RPMI7951 (cell line): ENCODE data around the gene SEMA5B. TPM values are rescaled to one million over a fixed set of nuclear protein-coding genes. Genes with fewer than 3 reads are reported as not detected.
A peak's percentile ranks its signal among the peaks of the same experiment; 100 is the strongest.

Source experiments
- DNase-seq: peaks from one replicate; pipeline ENCODE4 v3.0.0-alpha.2; 2012; ENCODE audit warnings: low read depth
- total RNA-seq: library from RNA; depleted of rRNA; stranded (reverse); fragments of >200 nt; shearing (Covaris generic); gene quantifications from 2 replicates; pipeline ENCODE4 v1.2.3, GENCODE V29; 2014

Gene SEMA5B
- total RNA-seq, 1 experiment from 2014 or later, result not detected

GRCh38 chr3:122944671-122945161 is 82.8 kb downstream of the SEMA5B start:
- no peak for DNase-seq

GRCh38 chr3:122943828-122944190 is 83.8 kb downstream of the SEMA5B start:
- no peak for DNase-seq

DNA sequence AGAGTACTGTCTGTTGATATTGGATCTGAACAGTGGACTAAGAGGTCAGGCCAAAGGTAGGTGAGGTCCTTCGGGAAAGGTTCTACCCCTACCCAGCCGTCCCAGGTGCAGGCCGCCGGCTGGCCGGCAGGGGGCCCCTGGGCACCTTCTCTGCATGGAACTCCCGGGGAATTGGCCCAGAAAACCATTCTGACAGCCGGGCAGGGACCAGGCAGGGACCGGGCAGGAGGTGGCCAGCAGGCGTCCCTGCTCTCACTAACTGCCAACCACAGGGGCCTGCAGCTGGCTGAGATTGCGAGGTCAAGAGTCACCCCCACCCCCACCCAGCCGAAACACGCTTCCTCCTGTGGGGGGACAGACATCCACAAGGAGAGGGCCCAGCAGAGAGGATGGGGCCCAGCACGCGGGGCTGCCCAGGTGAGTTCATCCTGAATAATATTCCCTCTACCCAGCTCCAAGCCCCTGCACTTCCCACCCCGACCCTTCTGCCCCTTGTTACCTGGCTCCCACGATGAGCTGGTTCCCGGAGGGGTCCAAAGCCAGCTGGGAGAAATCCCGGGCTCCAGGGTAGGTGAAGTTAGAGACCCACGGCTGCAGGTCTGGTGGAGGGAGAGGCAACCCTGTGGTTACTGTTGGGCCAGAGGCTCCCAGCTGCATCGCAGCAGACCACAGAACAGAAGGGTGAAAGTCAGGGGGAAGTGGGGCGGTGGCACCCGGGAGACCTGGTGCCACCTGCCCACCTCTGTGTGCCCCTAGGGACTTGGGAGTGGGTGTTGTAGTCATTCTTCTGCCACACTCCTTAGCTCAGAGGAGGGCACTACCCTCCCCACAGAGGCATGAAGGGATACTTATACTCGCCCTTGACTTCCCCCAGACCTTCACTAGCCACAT is 84.4 kb downstream of the SEMA5B start:
- peak; percentile 59 for DNase-seq

DNA sequence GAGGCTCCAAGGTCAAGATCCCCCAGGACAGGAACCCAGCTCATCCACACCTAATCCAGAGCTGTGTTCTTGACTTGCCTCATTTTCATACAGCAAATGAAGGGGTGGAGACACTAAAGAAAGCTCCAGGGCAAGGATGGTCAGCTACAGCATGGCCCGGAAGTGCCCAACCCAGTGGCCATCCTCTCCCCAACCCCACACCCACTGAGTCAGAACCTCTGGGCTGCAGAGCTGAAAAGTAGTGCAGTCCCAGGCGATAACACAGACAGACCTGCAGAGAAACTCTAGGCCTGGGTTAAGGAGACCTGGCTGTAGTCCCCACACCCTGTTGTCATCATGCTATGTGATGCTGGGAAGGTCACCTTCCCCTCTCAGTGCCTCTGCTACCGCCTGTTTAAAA is 85.3 kb downstream of the SEMA5B start:
- DNase-seq, result no peak

- no peak for DNase-seq
Measured at GRCh38 chr3:122941228-122942206, 86.0 kb downstream of the SEMA5B start.

GRCh38 chr3:122940628-122941086 is 86.9 kb downstream of the SEMA5B start:
- no peak for DNase-seq

DNA sequence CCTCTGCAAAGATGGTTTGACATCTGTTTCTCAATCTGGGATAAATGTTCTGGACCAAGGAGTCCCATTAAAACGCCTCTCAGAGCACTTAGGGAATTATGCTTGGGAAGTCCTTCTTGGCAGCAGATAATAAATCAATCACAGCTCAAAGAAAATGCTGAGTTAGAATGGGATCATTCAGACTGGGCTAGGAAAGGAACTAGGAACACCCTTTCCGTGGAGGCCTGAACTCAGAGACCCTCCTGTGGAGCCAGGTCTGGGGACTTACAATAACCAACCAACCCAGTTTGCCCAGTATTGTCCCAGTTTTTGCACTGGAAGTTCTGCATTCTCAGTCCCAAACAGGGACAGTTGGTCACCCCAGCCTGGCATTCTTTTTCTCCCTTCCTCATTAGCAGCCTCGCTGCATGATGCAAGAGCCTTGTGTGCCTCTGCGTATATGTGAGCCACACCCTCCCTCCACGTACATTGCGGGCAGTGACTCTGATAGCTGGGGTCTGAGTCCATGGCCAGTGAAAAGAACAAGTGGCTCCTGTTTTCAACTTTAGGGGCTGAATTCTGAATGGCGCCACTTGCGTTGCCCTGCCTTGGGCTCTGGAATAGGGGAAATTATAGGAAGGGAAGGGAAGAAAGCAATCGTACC is 88.7 kb downstream of the SEMA5B start:
- no peak for DNase-seq

DNA sequence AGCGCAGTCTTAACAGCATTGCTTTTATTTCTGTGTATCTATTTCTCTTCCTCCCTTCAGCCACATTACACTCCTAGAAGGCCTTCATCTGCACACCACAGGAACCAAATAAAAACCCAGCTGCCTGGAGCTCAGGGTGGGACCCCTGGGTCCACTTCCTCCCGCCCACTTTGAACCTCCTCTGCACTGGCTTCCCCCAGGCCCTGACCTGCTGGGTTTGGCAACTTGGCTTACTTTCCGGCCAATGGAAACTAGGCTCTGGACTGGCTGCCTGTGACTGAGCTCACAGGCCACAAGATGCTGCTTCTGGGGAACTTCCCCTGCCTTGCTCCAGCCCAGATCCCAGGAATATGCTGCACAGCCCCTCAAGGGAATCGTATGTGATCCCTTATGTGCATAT is 89.8 kb downstream of the SEMA5B start:
- DNase-seq, result no peak

GRCh38 chr3:122936986-122937385 is 90.6 kb downstream of the SEMA5B start:
- no peak for DNase-seq

- peak; percentile 24 for DNase-seq
Measured at GRCh38 chr3:122936335-122936734, 91.2 kb downstream of the SEMA5B start.

DNA sequence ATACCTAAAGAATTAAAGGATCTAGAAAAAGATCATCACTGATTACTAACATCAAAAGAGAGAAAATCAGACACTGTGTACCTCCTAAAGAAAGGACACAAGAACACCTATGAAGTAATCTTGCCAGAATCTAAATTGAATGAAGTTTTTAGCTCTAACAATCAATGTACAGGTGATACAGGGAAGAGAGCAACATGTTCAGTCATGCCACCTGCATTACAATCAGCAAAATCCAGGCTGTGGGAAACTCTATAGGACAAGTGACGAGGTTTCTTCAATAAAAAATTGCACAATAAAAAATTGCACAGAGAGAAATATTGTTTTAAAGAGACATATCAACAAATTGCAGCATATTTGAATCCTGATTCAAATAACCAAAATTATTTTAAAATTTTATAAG is 93.3 kb downstream of the SEMA5B start:
- no peak for DNase-seq

- DNase-seq, result no peak
Measured at GRCh38 chr3:122932251-122932967, 95.2 kb downstream of the SEMA5B start.

DNA sequence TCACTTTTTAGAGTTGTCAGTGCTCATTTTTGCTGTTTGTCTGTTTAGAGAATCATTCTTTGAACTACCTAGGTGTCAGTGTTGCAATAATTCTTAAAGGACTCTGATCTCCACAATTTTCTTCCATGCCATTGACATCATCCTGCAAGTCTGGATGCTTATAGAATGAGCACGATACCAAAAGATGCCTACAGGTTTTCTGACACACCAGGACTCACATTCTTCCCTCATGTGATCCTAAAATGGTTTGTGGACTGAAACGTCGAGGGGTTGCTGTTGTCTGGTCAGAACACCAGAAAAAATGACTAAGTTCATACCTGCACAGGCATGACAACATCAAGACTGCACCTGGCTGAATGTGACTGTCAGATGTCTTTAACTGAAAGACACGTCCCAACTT is 95.9 kb downstream of the SEMA5B start:
- no peak for DNase-seq

- DNase-seq, result no peak
Measured at GRCh38 chr3:122930063-122930997, 97.2 kb downstream of the SEMA5B start.

- DNase-seq, result no peak
Measured at GRCh38 chr3:122929188-122930062, 98.1 kb downstream of the SEMA5B start.

- no peak for DNase-seq
Measured at GRCh38 chr3:122928396-122929187, 99.0 kb downstream of the SEMA5B start.

DNA sequence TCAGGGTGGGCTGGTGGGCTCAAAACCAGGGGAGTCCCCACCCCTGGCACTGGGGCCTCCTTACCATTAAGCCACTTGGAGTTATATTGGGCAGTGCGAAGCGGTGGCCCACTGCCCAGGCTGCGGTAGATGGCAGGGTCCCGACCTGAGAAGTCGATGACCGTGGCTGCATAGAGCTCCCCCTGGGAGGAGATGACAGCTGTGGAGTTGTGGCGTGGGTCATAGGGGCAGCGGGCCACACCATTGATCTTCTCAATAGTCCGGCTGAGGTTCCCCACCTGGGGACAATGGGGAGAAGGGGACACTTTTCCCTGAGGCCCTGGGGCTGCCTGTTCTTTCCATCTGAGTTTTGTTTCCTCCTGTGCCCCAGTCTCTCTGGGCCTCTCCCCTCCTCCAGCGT is 99.8 kb downstream of the SEMA5B start:
- no peak for DNase-seq

- no peak for DNase-seq
Measured at GRCh38 chr3:122926811-122927210, 100.8 kb downstream of the SEMA5B start.
